HepG2 (cell line): Measurements from ENCODE around the gene KLHDC7A. TPM values are rescaled to one million over a fixed set of nuclear protein-coding genes. Genes with fewer than 3 reads are reported as not detected.

Experiments
- ARID5B ChIP-seq: IDR thresholded peaks from 2 replicates; pipeline ENCODE4 v1.4.0; 2020; ENCODE audit warnings: mild to moderate bottlenecking, missing genetic modification reagents
- ATF2 ChIP-seq: sonication (generic); formaldehyde crosslinking; IDR thresholded peaks from 2 replicates; pipeline ENCODE4 v1.4.0; 2020; ENCODE audit warnings: missing genetic modification reagents
- BHLHE40 ChIP-seq: IDR thresholded peaks from 2 replicates; pipeline ENCODE4 v1.6.1; 2011; ENCODE audit warnings: low read length, improper control_type of control experiment
- FOXA1 ChIP-seq, 2 experiments: fragments of 450-650 bp in 1 of 2; sonication (generic) in 1 of 2; formaldehyde crosslinking in 1 of 2; IDR thresholded peaks; 2 replicates each; pipeline versions ENCODE4 v1.4.0 to v1.6.1; 2016 to 2020; ENCODE audit warnings: missing genetic modification reagents in 1 of 2
- FOXP4 ChIP-seq: sonication (generic); formaldehyde crosslinking; IDR thresholded peaks from 2 replicates; pipeline ENCODE4 v1.4.0; 2020; ENCODE audit warnings: missing genetic modification reagents
- GATAD2A ChIP-seq: IDR thresholded peaks from 2 replicates; pipeline ENCODE4 v1.6.1; 2016
- HDAC2 ChIP-seq: sonication (generic); formaldehyde crosslinking; IDR thresholded peaks from 2 replicates; pipeline ENCODE4 v1.4.0; 2020; ENCODE audit warnings: missing genetic modification reagents
- HMG20B ChIP-seq: conservative IDR thresholded peaks from 2 replicates; pipeline ENCODE4 v1.6.1; 2016; ENCODE audit warnings: missing genetic modification reagents, missing compliant biosample characterization
- NR2F6 ChIP-seq, 2 experiments: IDR thresholded peaks; 2 replicates each; pipeline ENCODE4 v1.6.1; 2016; ENCODE audit warnings: antibody characterized with exemption in 1 of 2, mild to moderate bottlenecking in 1 of 2
- TBX2 ChIP-seq: sonication (generic); formaldehyde crosslinking; IDR thresholded peaks from 2 replicates; pipeline ENCODE4 v1.5.0; 2020; ENCODE audit warnings: missing genetic modification reagents, mild to moderate bottlenecking, borderline replicate concordance
- ZNF512 ChIP-seq: sonication (generic); formaldehyde crosslinking; IDR thresholded peaks from 2 replicates; pipeline ENCODE4 v1.4.0; 2020; ENCODE audit warnings: mild to moderate bottlenecking, missing genetic modification reagents
- ZNF598 ChIP-seq: sonication (generic); formaldehyde crosslinking; IDR thresholded peaks from 2 replicates; pipeline ENCODE4 v1.5.1; 2020; ENCODE audit warnings: mild to moderate bottlenecking, missing genetic modification reagents, borderline replicate concordance
- polyA plus RNA-seq, 8 experiments: library from polyadenylated mRNA; depleted of rRNA in 3 of 8; stranded (reverse) in 7 of 8; unstranded in 1 of 8; fragments of >200 nt; fragmentation: Illumina TruSeq in 4 of 8; extraction: Trizol in 4 of 8; gene quantifications; 2 replicates each; pipeline versions ENCODE4 v1.2.1 to v1.2.3, GENCODE V29; 2011 to 2016; ENCODE audit warnings: low read depth in 4 of 8, missing spikeins in 1 of 8, mixed read lengths in 1 of 8; ENCODE audit not compliant: insufficient read depth in 1 of 8
- total RNA-seq, 5 experiments: library from RNA; depleted of rRNA; stranded (reverse); fragments of >200 nt; fragmentation: Illumina TruSeq; extraction: Trizol; gene quantifications; 2 replicates each; pipeline ENCODE4 v1.2.3, GENCODE V29; 2016; ENCODE audit warnings: low read depth in 1 of 5

The KLHDC7A gene
- total and polyA plus RNA-seq, 2 of the 13 experiments (the other 11 are each of a cell fraction or from before 2014, with no cell fraction given): 0.15 to 1.8 TPM

DNA sequence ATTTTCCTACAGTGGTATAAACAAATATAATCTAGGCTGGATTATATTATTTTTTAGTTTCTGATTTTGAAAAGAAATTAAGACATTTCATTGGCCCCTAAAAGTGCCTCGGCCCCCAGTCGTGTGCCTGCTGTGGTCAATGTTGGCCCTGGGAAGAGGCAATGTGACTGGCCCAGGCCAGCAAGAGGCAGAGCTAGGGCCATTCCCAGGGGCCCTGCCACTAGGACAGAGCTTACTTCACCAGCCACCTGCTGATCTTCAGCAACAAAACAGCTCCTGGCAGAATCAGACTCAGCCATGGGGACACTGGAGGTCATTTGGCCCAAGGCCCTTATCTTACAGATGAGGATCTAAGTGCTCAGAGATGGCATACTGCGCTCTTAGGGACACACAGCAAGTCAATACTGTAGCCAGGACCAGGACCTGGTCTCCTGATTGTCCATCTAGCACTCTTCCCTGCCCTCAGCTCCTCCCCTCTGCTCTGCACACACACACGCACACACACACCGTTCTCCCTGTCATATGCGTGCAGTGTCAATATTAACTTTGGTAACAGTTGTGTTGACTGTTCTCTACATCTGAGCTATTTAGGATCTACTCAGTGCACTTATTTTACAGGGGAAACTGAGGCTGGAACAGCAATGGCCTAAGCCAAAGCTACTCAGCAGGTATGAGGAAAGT, 16.6 kb upstream of the KLHDC7A start (continued):
- no peak for TF ChIP-seq TBX2 (CRISPR knock-in tag)
- TF ChIP-seq FOXP4 (CRISPR knock-in tag): peak; percentile 72
- TF ChIP-seq GATAD2A (CRISPR knock-in tag): peak; percentile 50; the same call in 1 of the 2 replicates
- TF ChIP-seq FOXA1 (IDR thresholded peaks at IDR 0.05): peak; percentile 85
- peak; percentile 93 for TF ChIP-seq FOXA1 (CRISPR knock-in tag; IDR thresholded peaks at IDR 0.05)
- peak; percentile 36; the same call in 1 of the 2 replicates for TF ChIP-seq ATF2 (CRISPR knock-in tag)
- no peak for TF ChIP-seq HMG20B (CRISPR knock-in tag)
- TF ChIP-seq ZNF512 (CRISPR knock-in tag): no peak
- TF ChIP-seq BHLHE40: peak; percentile 13; the same call in 1 of the 2 replicates
- no peak for TF ChIP-seq ZNF598 (CRISPR knock-in tag)
- TF ChIP-seq ARID5B (CRISPR knock-in tag): peak; percentile 62
- no peak for TF ChIP-seq NR2F6 (IDR thresholded peaks at IDR 0.05)
- TF ChIP-seq NR2F6 (CRISPR knock-in tag; IDR thresholded peaks at IDR 0.05): 0 out of 2 replicates have a peak, but pooled peaks have one; percentile 22
- peak; percentile 59; the same call in 1 of the 2 replicates for TF ChIP-seq HDAC2
